Measurements from ENCODE around the gene CELF4. TPM values are rescaled to one million over a fixed set of nuclear protein-coding genes. Genes with fewer than 3 reads are reported as not detected.

The CELF4 gene
- total RNA-seq, 1 experiment from 2014 or later, result not detected

DNA sequence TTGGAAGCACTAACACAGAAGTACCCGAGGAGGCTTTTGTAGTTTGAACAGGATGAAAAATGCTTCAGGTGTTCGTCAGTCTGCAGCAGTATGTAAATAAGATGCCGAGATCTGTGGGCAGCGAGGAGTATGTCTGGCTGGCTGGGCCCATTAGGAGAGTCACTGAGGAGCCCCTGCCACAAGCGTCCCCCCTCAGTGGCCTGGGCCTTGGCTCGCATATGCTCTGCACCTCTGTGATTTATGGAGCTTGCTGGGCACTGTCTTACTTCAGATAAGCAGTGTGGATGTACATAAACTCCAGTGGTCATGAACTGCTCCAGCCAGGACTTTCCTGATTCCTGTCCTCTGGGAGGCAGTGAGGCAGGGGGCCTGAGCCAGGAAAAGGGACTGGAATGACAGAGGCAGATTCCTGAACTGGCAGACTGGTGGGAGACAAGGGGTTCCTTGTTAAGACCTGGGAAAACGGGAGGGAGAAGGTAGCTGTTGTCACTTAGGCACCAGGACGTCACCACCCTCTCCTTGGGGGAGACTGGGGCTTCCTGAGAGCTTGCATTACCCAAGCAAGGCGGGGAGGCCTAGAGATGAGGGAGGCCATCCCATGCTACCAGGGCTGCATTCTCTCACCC is 46.0 kb downstream of the CELF4 start:
- BruUV-seq (replicated peaks), result no TSS peak
- no peak overlapping the region for H3K4me3 ChIP-seq (ENCODE audit: low read depth in 2 of 2, low read length in 2 of 2)
- ChIA-PET CTCF (no interaction called here), POLR2A (no interaction called here)
- in situ Hi-C loops (cut with HindIII; ENCODE audit: low pct_unique_long_range_greater_than_20kb, low sequenced_read_pairs) (no loop called here), intact Hi-C loops (cut with micrococcal nuclease; ENCODE audit: unreplicated experiment) (no loop called here)
- H3K27me3 ChIP-seq (ENCODE audit: control insufficient read depth, insufficient read depth, low read length), result no peaks in the 10 kb centered on the region; the same call in 1 of the 2 replicates
- no peak overlapping the region for H3K27ac ChIP-seq (ENCODE audit: low read length)
- no peaks in the 10 kb centered on the region for H3K4me1 ChIP-seq (ENCODE audit: control insufficient read depth, insufficient read depth, low read length)
- H3K36me3 ChIP-seq (ENCODE audit: control insufficient read depth, insufficient read depth, low read length), result no peaks in the 10 kb centered on the region
- no peak for DNase-seq (ENCODE audit: low read depth, low spot score)
- TF ChIP-seq TCF7L2 (IDR thresholded peaks at IDR 0.05; ENCODE audit: low read depth, low read length), result no peak
- TF ChIP-seq, protein P1, sequence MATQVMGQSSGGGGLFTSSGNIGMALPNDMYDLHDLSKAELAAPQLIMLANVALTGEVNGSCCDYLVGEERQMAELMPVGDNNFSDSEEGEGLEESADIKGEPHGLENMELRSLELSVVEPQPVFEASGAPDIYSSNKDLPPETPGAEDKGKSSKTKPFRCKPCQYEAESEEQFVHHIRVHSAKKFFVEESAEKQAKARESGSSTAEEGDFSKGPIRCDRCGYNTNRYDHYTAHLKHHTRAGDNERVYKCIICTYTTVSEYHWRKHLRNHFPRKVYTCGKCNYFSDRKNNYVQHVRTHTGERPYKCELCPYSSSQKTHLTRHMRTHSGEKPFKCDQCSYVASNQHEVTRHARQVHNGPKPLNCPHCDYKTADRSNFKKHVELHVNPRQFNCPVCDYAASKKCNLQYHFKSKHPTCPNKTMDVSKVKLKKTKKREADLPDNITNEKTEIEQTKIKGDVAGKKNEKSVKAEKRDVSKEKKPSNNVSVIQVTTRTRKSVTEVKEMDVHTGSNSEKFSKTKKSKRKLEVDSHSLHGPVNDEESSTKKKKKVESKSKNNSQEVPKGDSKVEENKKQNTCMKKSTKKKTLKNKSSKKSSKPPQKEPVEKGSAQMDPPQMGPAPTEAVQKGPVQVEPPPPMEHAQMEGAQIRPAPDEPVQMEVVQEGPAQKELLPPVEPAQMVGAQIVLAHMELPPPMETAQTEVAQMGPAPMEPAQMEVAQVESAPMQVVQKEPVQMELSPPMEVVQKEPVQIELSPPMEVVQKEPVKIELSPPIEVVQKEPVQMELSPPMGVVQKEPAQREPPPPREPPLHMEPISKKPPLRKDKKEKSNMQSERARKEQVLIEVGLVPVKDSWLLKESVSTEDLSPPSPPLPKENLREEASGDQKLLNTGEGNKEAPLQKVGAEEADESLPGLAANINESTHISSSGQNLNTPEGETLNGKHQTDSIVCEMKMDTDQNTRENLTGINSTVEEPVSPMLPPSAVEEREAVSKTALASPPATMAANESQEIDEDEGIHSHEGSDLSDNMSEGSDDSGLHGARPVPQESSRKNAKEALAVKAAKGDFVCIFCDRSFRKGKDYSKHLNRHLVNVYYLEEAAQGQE (IDR thresholded peaks at IDR 0.05; ENCODE audit: insufficient read depth in 1 of 2, low read depth in 2 of 2, low read length in 1 of 2), result no peak
- TF ChIP-seq POLR2AphosphoS5 (IDR thresholded peaks at IDR 0.05; ENCODE audit: low read depth, low read length), result no peak
- TF ChIP-seq, protein P2, sequence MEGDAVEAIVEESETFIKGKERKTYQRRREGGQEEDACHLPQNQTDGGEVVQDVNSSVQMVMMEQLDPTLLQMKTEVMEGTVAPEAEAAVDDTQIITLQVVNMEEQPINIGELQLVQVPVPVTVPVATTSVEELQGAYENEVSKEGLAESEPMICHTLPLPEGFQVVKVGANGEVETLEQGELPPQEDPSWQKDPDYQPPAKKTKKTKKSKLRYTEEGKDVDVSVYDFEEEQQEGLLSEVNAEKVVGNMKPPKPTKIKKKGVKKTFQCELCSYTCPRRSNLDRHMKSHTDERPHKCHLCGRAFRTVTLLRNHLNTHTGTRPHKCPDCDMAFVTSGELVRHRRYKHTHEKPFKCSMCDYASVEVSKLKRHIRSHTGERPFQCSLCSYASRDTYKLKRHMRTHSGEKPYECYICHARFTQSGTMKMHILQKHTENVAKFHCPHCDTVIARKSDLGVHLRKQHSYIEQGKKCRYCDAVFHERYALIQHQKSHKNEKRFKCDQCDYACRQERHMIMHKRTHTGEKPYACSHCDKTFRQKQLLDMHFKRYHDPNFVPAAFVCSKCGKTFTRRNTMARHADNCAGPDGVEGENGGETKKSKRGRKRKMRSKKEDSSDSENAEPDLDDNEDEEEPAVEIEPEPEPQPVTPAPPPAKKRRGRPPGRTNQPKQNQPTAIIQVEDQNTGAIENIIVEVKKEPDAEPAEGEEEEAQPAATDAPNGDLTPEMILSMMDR (IDR thresholded peaks at IDR 0.05), result no peak
- TF ChIP-seq SIN3A (IDR thresholded peaks at IDR 0.05; ENCODE audit: borderline replicate concordance, insufficient read depth, low read depth, low read length), result no peak
- ATAC-seq, result no peak
- no peaks in the 10 kb centered on the region for H3K9me3 ChIP-seq (ENCODE audit: control insufficient read depth, insufficient read depth, low read depth, low read length)

DNA sequence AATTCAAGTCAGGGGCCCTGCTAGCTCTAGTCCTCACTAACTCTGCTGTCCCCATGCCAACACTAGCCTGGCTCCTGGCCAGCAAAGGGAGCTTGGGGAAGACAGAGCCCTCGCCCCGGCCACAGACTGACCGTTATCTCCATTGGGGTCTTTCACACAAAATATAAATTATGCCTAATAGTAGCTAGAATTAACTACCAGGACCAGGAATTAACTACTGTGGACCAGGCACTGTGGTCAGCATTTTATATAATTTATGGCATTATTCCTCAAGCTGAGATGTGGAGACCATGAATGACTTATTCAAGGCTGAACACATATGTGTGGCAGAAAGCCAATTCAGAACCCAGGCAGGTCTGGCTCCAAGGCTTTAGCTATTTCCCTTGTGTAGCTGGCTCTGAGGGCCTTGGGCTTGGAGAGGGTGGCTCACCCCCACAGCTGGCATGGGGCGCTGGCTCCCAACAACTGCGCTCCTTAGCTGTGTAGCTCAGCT is 49.2 kb downstream of the CELF4 start:
- H3K9me3 ChIP-seq (ENCODE audit: control insufficient read depth, insufficient read depth, low read depth, low read length), result no peaks in the 10 kb centered on the region
- no peak for ATAC-seq
- H3K4me1 ChIP-seq (ENCODE audit: control insufficient read depth, insufficient read depth, low read length), result no peaks in the 10 kb centered on the region
- no peaks in the 10 kb centered on the region; the same call in 1 of the 2 replicates for H3K27me3 ChIP-seq (ENCODE audit: control insufficient read depth, insufficient read depth, low read length)
- POLR2A ChIA-PET, result interaction anchor here (0.6 kb wide), 1 partner anchor 108 kb away, joined by 10 read pairs; no protein-coding TSS in a partner anchor
- no peak overlapping the region for H3K4me3 ChIP-seq (ENCODE audit: low read depth in 2 of 2, low read length in 2 of 2)
- intact Hi-C loops (cut with micrococcal nuclease; ENCODE audit: unreplicated experiment) (no loop called here), in situ Hi-C loops (cut with HindIII; ENCODE audit: low pct_unique_long_range_greater_than_20kb, low sequenced_read_pairs) (no loop called here)
- no peaks in the 10 kb centered on the region for H3K36me3 ChIP-seq (ENCODE audit: control insufficient read depth, insufficient read depth, low read length)
- no peak for DNase-seq (ENCODE audit: low read depth, low spot score)
- TF ChIP-seq POLR2AphosphoS5 (IDR thresholded peaks at IDR 0.05; ENCODE audit: low read depth, low read length) (no peak), TCF7L2 (IDR thresholded peaks at IDR 0.05; ENCODE audit: low read depth, low read length) (no peak), SIN3A (IDR thresholded peaks at IDR 0.05; ENCODE audit: borderline replicate concordance, insufficient read depth, low read depth, low read length) (no peak)
- TF ChIP-seq, protein P2 (IDR thresholded peaks at IDR 0.05), result no peak
- TF ChIP-seq, protein P1 (IDR thresholded peaks at IDR 0.05; ENCODE audit: insufficient read depth in 1 of 2, low read depth in 2 of 2, low read length in 1 of 2), result no peak
- CTCF ChIA-PET, result no interaction called here
- no peak overlapping the region for H3K27ac ChIP-seq (ENCODE audit: low read length)
- BruUV-seq (replicated peaks), result no TSS peak
